K562 (cell line): ENCODE data around the gene PRPSAP1. TPM values are rescaled to one million over a fixed set of nuclear protein-coding genes. Genes with fewer than 3 reads are reported as not detected.

Experiments
- ATAC-seq: fragments of 200-7000 bp; cut with Tn5 transposase; 3 replicates; pipeline ENCODE4 v1.9.1; 2020; ENCODE audit warnings: moderate library complexity
- BruUV-seq: library from RNA; stranded (reverse); fragments of 400-500 nt; replicated peaks from 2 replicates; lab custom pipeline; 2021; lab: Mats Ljungman, UMichigan
- CTCF ChIA-PET: fragments of 300-600 bp; formaldehyde crosslinking; extraction: SDS; loops from one replicate; lab custom pipeline; 2021; ENCODE audit warnings: low intra/inter-chr PET ratio; lab: Yijun Ruan, JAX
- POLR2A ChIA-PET: fragments of 300-600, 350-650 bp; sonication (Branson Sonifier 250); formaldehyde crosslinking; extraction: SDS; loops from one replicate; lab custom pipeline; 2021; ENCODE audit warnings: antibody characterized with exemption, inconsistent platforms; lab: Yijun Ruan, JAX
- DNase-seq, 4 experiments: peaks; one replicate each; pipeline versions ENCODE4 v3.0.0 to v3.0.0-alpha.2; 2011 to 2018; ENCODE audit warnings: low spot score in 3 of 4, mixed read lengths in 3 of 4; ENCODE audit errors: extremely low read depth in 1 of 4
- FAIRE-seq: peaks from 2 replicates; lab custom pipeline; 2011; peaks lifted over from hg19 to GRCh38; lab: Jason Lieb, UNC
- H2AFZ ChIP-seq: 2 replicates; pipeline ENCODE4 v1.6.0; 2011; ENCODE audit warnings: low read depth, low read length, control low read depth, inconsistent platforms
- H3K27ac ChIP-seq: fragments of 200-600 bp; 3 replicates; pipeline ENCODE4 v1.8.0; 2011; ENCODE audit warnings: low read depth, mild to moderate bottlenecking, control low read depth, inconsistent platforms, low read length, moderate library complexity, mixed read lengths; ENCODE audit errors: extremely low read depth
- H3K27me3 ChIP-seq, 2 experiments: fragments of 300-600 bp in 1 of 2; 2 replicates in 1 of 2; 3 replicates in 1 of 2; pipeline versions ENCODE4 v1.6.0 to v1.8.0; 2011; ENCODE audit warnings: inconsistent platforms in 2 of 2, low read length in 2 of 2, mild to moderate bottlenecking in 1 of 2, mixed read lengths in 1 of 2, moderate library complexity in 1 of 2; ENCODE audit not compliant: control insufficient read depth in 2 of 2, insufficient read depth in 2 of 2
- H3K36me3 ChIP-seq: fragments of 300-600 bp; 3 replicates; pipeline ENCODE4 v1.8.0; 2011; ENCODE audit warnings: mild to moderate bottlenecking, low read length, inconsistent platforms; ENCODE audit not compliant: control insufficient read depth, insufficient read depth
- H3K4me1 ChIP-seq, 2 experiments: fragments of 200-600 bp in 1 of 2; replicated peaks in 1 of 2; 2 replicates in 1 of 2; 3 replicates in 1 of 2; pipeline versions ENCODE4 v1.5.1 to v1.8.0; 2011; ENCODE audit warnings: inconsistent platforms in 2 of 2, low read length in 2 of 2, mild to moderate bottlenecking in 1 of 2, mixed read lengths in 1 of 2, moderate library complexity in 1 of 2; ENCODE audit not compliant: control insufficient read depth in 2 of 2, insufficient read depth in 2 of 2
- H3K4me2 ChIP-seq: 2 replicates; pipeline ENCODE4 v1.6.1; 2011; ENCODE audit warnings: low read length, control low read depth, inconsistent platforms, mixed read lengths; ENCODE audit not compliant: insufficient read depth
- H3K4me3 ChIP-seq: fragments of 200-600 bp; sonication (generic), shearing (Covaris generic); 2 replicates; pipeline ENCODE4 v1.5.1; 2016; ENCODE audit warnings: control low read depth, inconsistent platforms
- H3K79me2 ChIP-seq: fragments of 200-600 bp; 3 replicates; pipeline ENCODE4 v1.8.0; 2011; ENCODE audit warnings: low read length, inconsistent platforms; ENCODE audit not compliant: control insufficient read depth, insufficient read depth
- H3K9ac ChIP-seq, 2 experiments: 2 replicates each; pipeline versions ENCODE4 v1.6.0 to v1.6.1; 2011; ENCODE audit warnings: low read depth in 2 of 2, low read length in 2 of 2, control low read depth in 1 of 2, inconsistent platforms in 1 of 2, mild to moderate bottlenecking in 1 of 2, mixed read lengths in 1 of 2; ENCODE audit not compliant: insufficient read depth in 1 of 2
- H3K9me1 ChIP-seq: one replicate; pipeline ENCODE4 v1.6.0; 2011; ENCODE audit warnings: inconsistent platforms, mild to moderate bottlenecking, low read length, moderate library complexity; ENCODE audit not compliant: control insufficient read depth, insufficient read depth
- H3K9me3 ChIP-seq: replicated peaks from 2 replicates; pipeline ENCODE4 v1.5.1; 2011; ENCODE audit warnings: low read depth, low read length, inconsistent platforms; ENCODE audit not compliant: control insufficient read depth, insufficient read depth
- H4K20me1 ChIP-seq: replicated peaks from 2 replicates; pipeline ENCODE4 v1.6.1; 2011; ENCODE audit warnings: low read length, inconsistent platforms, mixed read lengths; ENCODE audit not compliant: control insufficient read depth, insufficient read depth
- ARID3A ChIP-seq: IDR thresholded peaks from 2 replicates; pipeline ENCODE4 v1.6.1; 2012; ENCODE audit warnings: low read depth, low read length, improper control_type of control experiment, borderline replicate concordance
- RB1 ChIP-seq: fragments of 450-650 bp; IDR thresholded peaks from 2 replicates; pipeline ENCODE4 v1.6.1; 2017; ENCODE audit warnings: low read depth, mild to moderate bottlenecking
- ZBTB17 ChIP-seq: fragments of 450-650 bp; formaldehyde crosslinking; IDR thresholded peaks from 2 replicates; pipeline ENCODE4 v1.4.0; 2020; ENCODE audit warnings: mild to moderate bottlenecking
- ZNF384 ChIP-seq: IDR thresholded peaks from 2 replicates; pipeline ENCODE4 v1.6.1; 2012; ENCODE audit warnings: low read depth, low read length, improper control_type of control experiment
- WGBS: fragments of 100-300 bp; shearing (Covaris generic); methylation state at CpG from one replicate; pipeline ENCODE4 v1.1.6; 2016; ENCODE audit warnings: low coverage, mixed read lengths; ENCODE audit not compliant: insufficient coverage; ENCODE audit errors: missing lambda C conversion rate; 5-methylcytosine and 5-hydroxymethylcytosine counted together
- in situ Hi-C: fragments of 300-500 bp; cut with MboI; formaldehyde crosslinking; loops from 4 replicates; pipeline ENCODE4 v1.15.0; 2018; ENCODE audit warnings: inconsistent platforms, mixed read lengths
- intact Hi-C: fragments of 100-400 bp; cut with micrococcal nuclease; formaldehyde crosslinking; loops from 2 replicates; pipeline ENCODE4 v1.14.2; 2022
- polyA plus RNA-seq, 8 experiments: library from polyadenylated mRNA; depleted of rRNA in 4 of 8; stranded (reverse) in 5 of 8; unstranded in 3 of 8; fragments of >200 nt; fragmentation: Nextera tagmentation in 2 of 8; fragmentation: Illumina TruSeq in 1 of 8; extraction: Ambion mirVana in 2 of 8; extraction: Trizol in 1 of 8; gene quantifications; 2 replicates each; pipeline versions ENCODE4 v1.2.1 to v1.2.3, GENCODE V29; 2011 to 2014; ENCODE audit warnings: inconsistent platforms in 1 of 8, missing spikeins in 1 of 8
- total RNA-seq, 7 experiments: library from RNA; depleted of rRNA in 6 of 7; stranded (reverse); fragments of >200 nt in 6 of 7; fragmentation: Illumina TruSeq in 2 of 7; extraction: Trizol in 2 of 7; gene quantifications; 2 replicates each; pipeline versions ENCODE4 v1.2.1 to v1.2.3, GENCODE V29; 2011 to 2021; ENCODE audit warnings: low replicate concordance in 1 of 7

Gene PRPSAP1
- total and polyA plus RNA-seq, 9 of the 15 experiments (the other 6 are each of a cell fraction or from before 2014, with no cell fraction given): 21.9 to 77.1 (median 40.8) TPM

- WGBS: 41% methylated on average over 4 of the region's 4 CpGs
- DNase-seq: no peak
- POLR2A ChIA-PET: interaction anchor here (0.8 to 10.6 kb wide), 18 partner anchors 8 to 204 kb away, joined by 3 to 227 read pairs (median 9); partner anchors contain the start of gene RNF157
- H3K4me3 ChIP-seq: peak overlapping the region; percentile 91
- no TSS peak for BruUV-seq
- no peak for ATAC-seq
- no peaks in the 10 kb centered on the region for H4K20me1 ChIP-seq
- FAIRE-seq: no peak
- no peak overlapping the region for H2AFZ ChIP-seq
- peaks cover 56% of the 10 kb centered on the region for H3K79me2 ChIP-seq
- peaks cover 45% of the 10 kb centered on the region for H3K36me3 ChIP-seq
- in situ Hi-C loops (no loop called here), intact Hi-C loops (loop anchor here (5.0 kb wide), 2 partner anchors 70 to 85 kb away; no protein-coding TSS in a partner anchor)
- peaks cover 43 to 58% of the 10 kb centered on the region in 2 experiments for H3K4me1 ChIP-seq
- TF ChIP-seq ZBTB17 (CRISPR knock-in tag) (0 out of 2 replicates have a peak, but pooled peaks have one; percentile 14), RB1 (no peak), ARID3A (no peak), ZNF384 (0 out of 2 replicates have a peak, but pooled peaks have one; percentile 3)
- H3K9me3 ChIP-seq: no peaks in the 10 kb centered on the region
- H3K27ac ChIP-seq: peak overlapping the region; percentile 81
- no peaks in the 10 kb centered on the region for H3K27me3 ChIP-seq
- H3K9ac ChIP-seq: peak overlapping the region; percentile 81 to 96
- CTCF ChIA-PET: no interaction called here
- peak overlapping the region; percentile 97 for H3K4me2 ChIP-seq
- H3K9me1 ChIP-seq: no peaks in the 10 kb centered on the region
These were observed 86.6 kb downstream of the PRPSAP1 start for GRCh38 chr17:76267051-76267576.
